Activated T-helper 2 cell treated with anti-CD3 and anti-CD28 coated beads, Interferon-gamma antibody, Interleukin-2, Interleukin-4, amounts not matched to agents 10 μg/mL and 5 μg/mL and 100 μg/mL, durations not matched to agents 14 hours and 24 hours and 36 hours (primary cell): ENCODE results near the gene PCF11. TPM values are rescaled to one million over a fixed set of nuclear protein-coding genes. Genes with fewer than 3 reads are reported as not detected.

Experiments
- DNase-seq: peaks from one replicate; pipeline ENCODE4 v3.0.0; 2021; ENCODE audit warnings: low spot score
- H3K27ac Mint-ChIP-seq: one replicate; pipeline ENCODE4 v1.8.0; 2021; ENCODE audit warnings: mixed read lengths
- H3K27me3 Mint-ChIP-seq: one replicate; pipeline ENCODE4 v1.8.0; 2021; ENCODE audit warnings: low read depth, mixed read lengths
- H3K36me3 Mint-ChIP-seq: one replicate; pipeline ENCODE4 v1.8.0; 2021; ENCODE audit warnings: low read depth, mixed read lengths
- H3K4me1 Mint-ChIP-seq: one replicate; pipeline ENCODE4 v1.8.0; 2021; ENCODE audit warnings: low read depth, mixed read lengths
- H3K4me3 Mint-ChIP-seq: one replicate; pipeline ENCODE4 v1.8.0; 2021; ENCODE audit warnings: low read depth, mild to moderate bottlenecking, moderate library complexity, mixed read lengths
- H3K9me3 Mint-ChIP-seq: one replicate; pipeline ENCODE4 v1.8.0; 2021; ENCODE audit warnings: mixed read lengths
- intact Hi-C: fragments of 100-400 bp; cut with micrococcal nuclease; formaldehyde crosslinking; loops from one replicate; pipeline ENCODE4 v1.15.1; 2023
- total RNA-seq: library from RNA; stranded (reverse); gene quantifications from 2 replicates; pipeline ENCODE4 v1.2.3, GENCODE V29; 2022

PCF11 gene
- total RNA-seq, 1 donor from 2014 or later: 63.0 TPM

GRCh38 chr11:83158965-83159901 is 2.3 kb downstream of the PCF11 start:
- peak overlapping the region; percentile 99 for H3K4me3 Mint-ChIP-seq
- peaks cover 60% of the 10 kb centered on the region for H3K36me3 Mint-ChIP-seq
- H3K9me3 Mint-ChIP-seq: no peaks in the 10 kb centered on the region
- DNase-seq: no peak
- H3K27ac Mint-ChIP-seq: peak overlapping the region; percentile 66
- peaks cover 34% of the 10 kb centered on the region for H3K4me1 Mint-ChIP-seq
- intact Hi-C loops: no loop called here
- H3K27me3 Mint-ChIP-seq: no peaks in the 10 kb centered on the region

GRCh38 chr11:83159902-83160865 is 3.3 kb downstream of the PCF11 start:
- peak overlapping the region; percentile 99 for H3K4me3 Mint-ChIP-seq
- no peaks in the 10 kb centered on the region for H3K27me3 Mint-ChIP-seq
- no peak for DNase-seq
- H3K36me3 Mint-ChIP-seq: peaks cover 68% of the 10 kb centered on the region
- no peaks in the 10 kb centered on the region for H3K9me3 Mint-ChIP-seq
- peak overlapping the region; percentile 66 for H3K27ac Mint-ChIP-seq
- intact Hi-C loops: no loop called here
- peaks cover 36% of the 10 kb centered on the region for H3K4me1 Mint-ChIP-seq

- Mint-ChIP-seq H3K9me3 (no peaks in the 10 kb centered on the region), H3K27me3 (no peaks in the 10 kb centered on the region), H3K36me3 (peaks cover 82% of the 10 kb centered on the region), H3K27ac (peak overlapping the region; percentile 22), H3K4me1 (peaks cover 42% of the 10 kb centered on the region), H3K4me3 (peak overlapping the region; percentile 64)
- intact Hi-C loops: loop anchor here (1.0 kb wide), 1 partner anchor 11 kb away; no protein-coding TSS in a partner anchor
- DNase-seq: no peak
Measured at GRCh38 chr11:83161610-83162199, 4.8 kb downstream of the PCF11 start.

GRCh38 chr11:83162377-83162776 is 5.4 kb downstream of the PCF11 start:
- no peaks in the 10 kb centered on the region for H3K27me3 Mint-ChIP-seq
- no peak for DNase-seq
- intact Hi-C loops: loop anchor here (1.0 kb wide), 1 partner anchor 10 kb away; no protein-coding TSS in a partner anchor
- peaks cover 82% of the 10 kb centered on the region for H3K36me3 Mint-ChIP-seq
- H3K4me3 Mint-ChIP-seq: peak overlapping the region; percentile 64
- H3K27ac Mint-ChIP-seq: no peak overlapping the region
- H3K4me1 Mint-ChIP-seq: peaks cover 44% of the 10 kb centered on the region
- no peaks in the 10 kb centered on the region for H3K9me3 Mint-ChIP-seq

GRCh38 chr11:83166193-83166866 is 9.4 kb downstream of the PCF11 start:
- peak overlapping the region; percentile 4 for H3K27ac Mint-ChIP-seq
- H3K9me3 Mint-ChIP-seq: no peaks in the 10 kb centered on the region
- DNase-seq: no peak
- H3K36me3 Mint-ChIP-seq: peaks cover 81% of the 10 kb centered on the region
- no peaks in the 10 kb centered on the region for H3K27me3 Mint-ChIP-seq
- intact Hi-C loops: no loop called here
- H3K4me1 Mint-ChIP-seq: peaks cover 61% of the 10 kb centered on the region
- no peak overlapping the region for H3K4me3 Mint-ChIP-seq

GRCh38 chr11:83168756-83169155 is 11.8 kb downstream of the PCF11 start:
- Mint-ChIP-seq H3K27ac (no peak overlapping the region), H3K4me1 (peaks cover 64% of the 10 kb centered on the region), H3K27me3 (no peaks in the 10 kb centered on the region), H3K36me3 (peaks cover 84% of the 10 kb centered on the region), H3K4me3 (no peak overlapping the region), H3K9me3 (no peaks in the 10 kb centered on the region)
- no peak for DNase-seq
- intact Hi-C loops: no loop called here

GRCh38 chr11:83170865-83171264 is 13.9 kb downstream of the PCF11 start:
- Mint-ChIP-seq H3K4me3 (peak overlapping the region; percentile 37), H3K27ac (no peak overlapping the region), H3K36me3 (peaks cover 77% of the 10 kb centered on the region), H3K27me3 (no peaks in the 10 kb centered on the region), H3K4me1 (peaks cover 62% of the 10 kb centered on the region), H3K9me3 (no peaks in the 10 kb centered on the region)
- intact Hi-C loops: no loop called here
- DNase-seq: no peak

GRCh38 chr11:83172551-83172950 is 15.6 kb downstream of the PCF11 start:
- H3K27me3 Mint-ChIP-seq: no peaks in the 10 kb centered on the region
- H3K36me3 Mint-ChIP-seq: peaks cover 72% of the 10 kb centered on the region
- H3K4me1 Mint-ChIP-seq: peaks cover 61% of the 10 kb centered on the region
- H3K4me3 Mint-ChIP-seq: no peak overlapping the region
- no peak overlapping the region for H3K27ac Mint-ChIP-seq
- H3K9me3 Mint-ChIP-seq: no peaks in the 10 kb centered on the region
- intact Hi-C loops: loop anchor here (1.0 kb wide), 1 partner anchor 10 kb away; no protein-coding TSS in a partner anchor
- no peak for DNase-seq

- Mint-ChIP-seq H3K27me3 (no peaks in the 10 kb centered on the region), H3K4me3 (no peak overlapping the region), H3K36me3 (peaks cover 67% of the 10 kb centered on the region), H3K9me3 (no peaks in the 10 kb centered on the region), H3K4me1 (peaks cover 48% of the 10 kb centered on the region), H3K27ac (no peak overlapping the region)
- DNase-seq: no peak
- intact Hi-C loops: no loop called here
Measured at GRCh38 chr11:83174008-83174407, 17.1 kb downstream of the PCF11 start.

- no peak overlapping the region for H3K4me3 Mint-ChIP-seq
- no peak overlapping the region for H3K27ac Mint-ChIP-seq
- no peak for DNase-seq
- H3K4me1 Mint-ChIP-seq: peaks cover 36% of the 10 kb centered on the region
- peaks cover 61% of the 10 kb centered on the region for H3K36me3 Mint-ChIP-seq
- no peaks in the 10 kb centered on the region for H3K27me3 Mint-ChIP-seq
- H3K9me3 Mint-ChIP-seq: no peaks in the 10 kb centered on the region
- intact Hi-C loops: no loop called here
Measured at GRCh38 chr11:83175815-83176214, 18.9 kb downstream of the PCF11 start.

- Mint-ChIP-seq H3K27me3 (no peaks in the 10 kb centered on the region), H3K27ac (no peak overlapping the region), H3K9me3 (no peaks in the 10 kb centered on the region), H3K4me3 (no peak overlapping the region), H3K36me3 (peaks cover 60% of the 10 kb centered on the region), H3K4me1 (peaks cover 9% of the 10 kb centered on the region)
- intact Hi-C loops: no loop called here
- DNase-seq: no peak
Measured at GRCh38 chr11:83181815-83182214, 24.9 kb downstream of the PCF11 start.

GRCh38 chr11:83185767-83186166 is 28.8 kb downstream of the PCF11 start:
- no peak for DNase-seq
- H3K9me3 Mint-ChIP-seq: no peaks in the 10 kb centered on the region
- H3K4me3 Mint-ChIP-seq: no peak overlapping the region
- no peaks in the 10 kb centered on the region for H3K27me3 Mint-ChIP-seq
- intact Hi-C loops: no loop called here
- H3K4me1 Mint-ChIP-seq: peaks cover 4% of the 10 kb centered on the region
- no peak overlapping the region for H3K27ac Mint-ChIP-seq
- peaks cover 54% of the 10 kb centered on the region for H3K36me3 Mint-ChIP-seq
